Nucleus accumbens (tissue), 56 donors: ENCODE data around the gene KLHL21.

Experiments used
- DNase-seq, 56 donors: peaks; one replicate each; lab custom pipeline; 2025; lab: John Stamatoyannopoulos, UW

The KLHL21 gene

GRCh38 chr1:6587261-6588005, 15.2 kb downstream of the KLHL21 start:
- peak in 54 of 56 donors; percentile 6 to 87 (median 64) for DNase-seq

- no peak for DNase-seq
Observed at GRCh38 chr1:6586404-6586816, 16.3 kb downstream of the KLHL21 start.

GRCh38 chr1:6585841-6586240, 16.8 kb downstream of the KLHL21 start:
- no peak for DNase-seq

- no peak for DNase-seq
Observed at GRCh38 chr1:6585081-6585722, 17.5 kb downstream of the KLHL21 start.

GRCh38 chr1:6584126-6585080, 18.3 kb downstream of the KLHL21 start:
- no peak for DNase-seq

- DNase-seq = no peak
Observed at GRCh38 chr1:6582370-6582769, 20.3 kb downstream of the KLHL21 start.

- no peak for DNase-seq
Observed at GRCh38 chr1:6581561-6582305, 20.9 kb downstream of the KLHL21 start.

GRCh38 chr1:6580593-6581409, 21.9 kb downstream of the KLHL21 start:
- DNase-seq = no peak

- DNase-seq = no peak
Observed at GRCh38 chr1:6580119-6580592, 22.5 kb downstream of the KLHL21 start.

- DNase-seq = peak; percentile 87 to 100 (median 98)
Observed at GRCh38 chr1:6579374-6580118, 23.1 kb downstream of the KLHL21 start, which contains the start of gene ZBTB48. ZBTB48 (plus strand) TSS chr1:6579994; CDS start chr1:6580610, 616 bp downstream.

- DNase-seq = no peak
Observed at GRCh38 chr1:6578624-6579373, 23.9 kb downstream of the KLHL21 start.

- DNase-seq = peak in 1 of 56 donors; percentile 22
Observed at GRCh38 chr1:6577831-6578525, 24.7 kb downstream of the KLHL21 start.

GRCh38 chr1:6574818-6575217, 27.9 kb downstream of the KLHL21 start:
- no peak for DNase-seq

GRCh38 chr1:6574025-6574620, 28.5 kb downstream of the KLHL21 start:
- DNase-seq = no peak

GRCh38 chr1:6572653-6573383, 29.9 kb downstream of the KLHL21 start:
- DNase-seq = no peak

- DNase-seq = no peak
Observed at GRCh38 chr1:6570987-6571386, 31.7 kb downstream of the KLHL21 start.
